ENCODE results near the gene C6orf141. TPM values are rescaled to one million over a fixed set of nuclear protein-coding genes. Genes with fewer than 3 reads are reported as not detected.

Gene C6orf141
- total RNA-seq, 2 donors from 2014 or later = 0.75 TPM; not detected in 1

DNA sequence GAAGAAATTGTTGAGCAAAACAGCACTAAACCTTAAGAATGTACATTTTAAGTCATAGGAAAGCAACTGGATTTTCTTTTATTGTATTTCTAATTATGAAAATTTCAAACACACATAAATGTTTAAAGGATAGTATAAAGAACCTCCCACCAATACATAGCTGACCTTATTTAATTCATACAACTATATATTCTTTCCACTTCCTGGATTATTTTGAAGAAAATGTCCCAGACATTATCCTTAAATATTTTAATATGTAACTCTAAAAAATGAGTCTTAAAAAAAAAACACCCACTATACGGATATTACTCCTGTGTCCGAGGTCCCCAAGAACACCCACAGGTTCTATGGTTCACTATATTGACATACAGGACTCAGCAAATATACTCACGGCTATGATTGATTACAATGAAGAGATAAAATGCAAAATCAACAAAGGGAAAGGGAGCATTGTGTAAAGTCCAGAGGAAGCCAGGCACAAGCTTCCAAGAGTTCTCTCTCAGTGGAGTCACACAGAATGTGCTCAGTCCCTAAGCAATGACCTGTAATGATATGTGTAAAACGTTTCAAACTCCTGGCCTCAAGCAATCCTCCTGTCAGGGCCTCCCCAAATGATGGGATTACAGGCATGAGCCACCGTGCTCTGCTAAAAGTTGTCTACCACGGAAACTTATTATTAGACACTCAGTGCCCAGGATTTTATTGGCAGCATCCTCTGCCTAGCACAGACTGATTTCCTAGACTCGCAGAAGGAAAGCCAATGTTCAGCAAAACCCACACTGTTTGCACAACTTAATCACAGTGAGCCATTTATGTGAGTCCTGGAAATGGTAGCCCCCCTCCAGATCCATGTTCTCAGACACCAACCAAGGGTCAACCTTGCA, 27.5 kb upstream of the C6orf141 start:
- Histone ChIP-seq H3K27me3 (no peaks in the 10 kb centered on the region), H3K4me3 (no peak overlapping the region), H3K4me1 (no peaks in the 10 kb centered on the region), H3K9me3 (no peaks in the 10 kb centered on the region), H3K27ac (no peak overlapping the region), H3K36me3 (no peaks in the 10 kb centered on the region)
- TF ChIP-seq, protein P1, sequence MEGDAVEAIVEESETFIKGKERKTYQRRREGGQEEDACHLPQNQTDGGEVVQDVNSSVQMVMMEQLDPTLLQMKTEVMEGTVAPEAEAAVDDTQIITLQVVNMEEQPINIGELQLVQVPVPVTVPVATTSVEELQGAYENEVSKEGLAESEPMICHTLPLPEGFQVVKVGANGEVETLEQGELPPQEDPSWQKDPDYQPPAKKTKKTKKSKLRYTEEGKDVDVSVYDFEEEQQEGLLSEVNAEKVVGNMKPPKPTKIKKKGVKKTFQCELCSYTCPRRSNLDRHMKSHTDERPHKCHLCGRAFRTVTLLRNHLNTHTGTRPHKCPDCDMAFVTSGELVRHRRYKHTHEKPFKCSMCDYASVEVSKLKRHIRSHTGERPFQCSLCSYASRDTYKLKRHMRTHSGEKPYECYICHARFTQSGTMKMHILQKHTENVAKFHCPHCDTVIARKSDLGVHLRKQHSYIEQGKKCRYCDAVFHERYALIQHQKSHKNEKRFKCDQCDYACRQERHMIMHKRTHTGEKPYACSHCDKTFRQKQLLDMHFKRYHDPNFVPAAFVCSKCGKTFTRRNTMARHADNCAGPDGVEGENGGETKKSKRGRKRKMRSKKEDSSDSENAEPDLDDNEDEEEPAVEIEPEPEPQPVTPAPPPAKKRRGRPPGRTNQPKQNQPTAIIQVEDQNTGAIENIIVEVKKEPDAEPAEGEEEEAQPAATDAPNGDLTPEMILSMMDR (IDR thresholded peaks at IDR 0.05) = no peak
- no peak for DNase-seq (ENCODE audit: low spot score)

DNA sequence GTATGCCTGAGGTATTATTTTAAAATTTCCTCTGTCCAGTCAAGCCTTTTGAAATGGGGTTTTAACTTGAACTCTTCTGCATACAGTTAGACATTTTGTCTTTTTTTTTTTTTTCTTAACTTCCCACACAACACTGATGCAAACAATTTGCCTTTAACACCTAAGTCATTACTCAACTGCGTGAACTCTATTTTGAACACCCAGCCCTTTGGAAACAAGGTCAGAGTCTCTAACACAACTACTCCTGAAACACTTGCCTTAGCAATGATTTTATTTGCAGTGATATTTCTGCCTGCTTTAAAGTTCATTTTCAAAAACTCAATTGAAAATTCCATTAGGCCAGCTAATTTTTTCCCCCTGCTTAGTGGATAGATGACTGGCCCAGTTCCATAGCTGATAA, 26.6 kb upstream of the C6orf141 start:
- H3K9me3 ChIP-seq = no peaks in the 10 kb centered on the region
- TF ChIP-seq, protein P1 (IDR thresholded peaks at IDR 0.05) = no peak
- DNase-seq (ENCODE audit: low spot score) = no peak

GRCh38 chr6:49524541-49524940, 25.9 kb upstream of the C6orf141 start:
- TF ChIP-seq, protein P1 (IDR thresholded peaks at IDR 0.05) = no peak
- no peak for DNase-seq (ENCODE audit: low spot score)
- Histone ChIP-seq H3K9me3 (no peaks in the 10 kb centered on the region), H3K4me1 (no peaks in the 10 kb centered on the region), H3K27ac (no peak overlapping the region), H3K27me3 (no peaks in the 10 kb centered on the region), H3K4me3 (no peak overlapping the region), H3K36me3 (no peaks in the 10 kb centered on the region)

More for the DNA sequence above, 26.6 kb upstream of the C6orf141 start:
- Histone ChIP-seq H3K36me3 (no peaks in the 10 kb centered on the region), H3K4me3 (no peak overlapping the region), H3K4me1 (no peaks in the 10 kb centered on the region), H3K27ac (no peak overlapping the region), H3K27me3 (no peaks in the 10 kb centered on the region)

DNA sequence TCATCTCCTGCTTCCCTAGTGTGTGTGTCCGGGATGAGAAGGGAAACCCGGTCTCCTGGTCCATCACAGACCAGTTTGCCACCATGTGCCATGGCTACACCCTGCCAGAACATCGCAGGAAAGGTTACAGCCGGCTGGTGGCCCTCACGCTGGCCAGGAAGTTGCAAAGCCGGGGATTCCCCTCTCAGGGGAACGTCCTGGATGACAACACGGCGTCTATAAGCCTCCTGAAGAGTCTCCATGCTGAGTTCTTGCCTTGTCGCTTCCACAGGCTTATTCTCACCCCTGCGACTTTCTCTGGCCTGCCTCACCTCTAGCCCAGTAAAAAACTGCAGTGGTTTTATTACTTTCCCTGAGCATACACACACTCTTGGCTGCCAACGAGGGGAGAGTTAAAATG, 23.9 kb upstream of the C6orf141 start:
- no peak for DNase-seq (ENCODE audit: low spot score)
- no peaks in the 10 kb centered on the region for H3K27me3 ChIP-seq
- no peak overlapping the region for H3K27ac ChIP-seq
- no peaks in the 10 kb centered on the region for H3K4me1 ChIP-seq
- H3K36me3 ChIP-seq = no peaks in the 10 kb centered on the region
- H3K4me3 ChIP-seq = no peak overlapping the region
- TF ChIP-seq, protein P1 (IDR thresholded peaks at IDR 0.05) = no peak
- H3K9me3 ChIP-seq = no peaks in the 10 kb centered on the region

DNA sequence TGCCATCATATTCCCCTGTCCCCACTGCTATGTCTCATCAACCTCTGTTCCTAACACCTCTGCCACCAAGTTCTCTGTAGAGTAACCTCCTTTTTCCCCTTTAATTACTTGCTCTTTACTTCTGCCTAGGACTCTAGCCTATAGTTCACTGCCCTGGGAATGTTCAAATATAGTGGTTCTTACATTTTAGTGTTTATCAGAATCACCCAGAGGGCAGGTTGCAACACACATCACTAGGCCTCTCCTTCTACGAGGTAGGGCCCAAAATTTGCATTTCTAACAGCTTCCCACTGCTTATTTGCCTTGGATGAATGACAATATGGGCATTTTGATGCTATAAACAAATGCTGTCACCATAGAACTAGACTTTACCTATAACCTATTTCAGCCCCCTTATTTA, 23.1 kb upstream of the C6orf141 start:
- TF ChIP-seq, protein P1 (IDR thresholded peaks at IDR 0.05) = no peak
- Histone ChIP-seq H3K27me3 (no peaks in the 10 kb centered on the region), H3K9me3 (no peaks in the 10 kb centered on the region), H3K4me3 (no peak overlapping the region), H3K27ac (no peak overlapping the region), H3K4me1 (no peaks in the 10 kb centered on the region), H3K36me3 (no peaks in the 10 kb centered on the region)
- DNase-seq (ENCODE audit: low spot score) = no peak

Measured in right atrium auricular region (tissue), 2 donors.